G401.6 (cell line): ENCODE measurements around the gene OR2Z1.

Source experiments
- FAIRE-seq: peaks from 2 replicates; lab custom pipeline; 2012; peaks lifted over from hg19 to GRCh38; lab: Jason Lieb, UNC

OR2Z1 gene, protein sequence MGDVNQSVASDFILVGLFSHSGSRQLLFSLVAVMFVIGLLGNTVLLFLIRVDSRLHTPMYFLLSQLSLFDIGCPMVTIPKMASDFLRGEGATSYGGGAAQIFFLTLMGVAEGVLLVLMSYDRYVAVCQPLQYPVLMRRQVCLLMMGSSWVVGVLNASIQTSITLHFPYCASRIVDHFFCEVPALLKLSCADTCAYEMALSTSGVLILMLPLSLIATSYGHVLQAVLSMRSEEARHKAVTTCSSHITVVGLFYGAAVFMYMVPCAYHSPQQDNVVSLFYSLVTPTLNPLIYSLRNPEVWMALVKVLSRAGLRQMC

DNA sequence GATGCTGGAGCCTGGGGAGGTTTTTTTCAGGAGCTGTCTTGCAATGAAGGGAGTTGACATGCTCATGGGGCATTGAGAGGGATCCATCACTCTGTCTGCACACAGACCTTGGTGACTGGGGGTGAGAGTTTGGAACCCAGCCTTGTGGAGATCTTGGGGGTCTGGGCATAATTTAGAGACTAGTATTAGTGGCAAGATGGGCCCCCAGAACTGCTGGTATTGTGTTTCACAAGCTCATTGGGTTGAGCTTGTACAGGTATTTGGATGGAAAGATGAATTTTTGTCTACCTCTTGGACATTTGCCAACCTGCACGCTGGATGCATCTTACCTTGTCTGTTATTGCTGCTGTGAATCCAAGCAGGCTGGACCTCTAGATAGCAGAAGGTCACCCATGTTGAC lies at the start of gene OR2Z1:
TSS of gene OR2Z1 (plus strand) at position 301 of the 400 bp plus-strand sequence. CDS start 9,395 bp downstream, outside the sequence.
- no peak for FAIRE-seq

DNA sequence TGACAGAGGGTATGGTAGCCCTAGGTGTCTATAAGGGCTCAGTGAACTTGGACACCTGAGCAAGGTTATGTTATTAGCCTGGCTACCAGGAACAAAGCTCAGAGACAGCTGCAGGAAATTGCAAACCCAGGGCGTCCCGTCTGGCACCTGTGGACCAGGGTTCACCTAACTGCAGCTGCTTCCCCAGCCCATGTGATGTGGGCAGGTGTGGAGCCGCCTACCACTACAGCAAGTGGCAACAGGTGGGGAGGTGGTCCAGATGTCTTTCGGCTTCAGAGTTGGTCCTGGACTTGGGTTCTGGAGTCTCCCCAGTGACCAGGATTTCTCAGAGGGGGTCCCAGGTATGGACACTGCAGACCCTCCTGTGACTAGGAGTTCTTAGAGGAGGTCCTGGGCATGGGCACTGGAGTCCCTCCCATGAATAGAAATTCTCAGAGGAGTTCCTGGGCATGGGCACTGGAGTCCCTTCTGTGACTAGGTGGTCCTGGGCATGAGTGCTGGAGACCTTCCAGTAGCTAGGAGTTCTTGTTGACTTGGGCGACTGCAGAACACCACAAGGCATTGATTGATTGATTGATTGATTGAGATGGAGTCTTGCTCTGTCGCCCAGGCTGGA lies 48.0 kb upstream of the OR2Z1 start:
- no peak for FAIRE-seq

DNA sequence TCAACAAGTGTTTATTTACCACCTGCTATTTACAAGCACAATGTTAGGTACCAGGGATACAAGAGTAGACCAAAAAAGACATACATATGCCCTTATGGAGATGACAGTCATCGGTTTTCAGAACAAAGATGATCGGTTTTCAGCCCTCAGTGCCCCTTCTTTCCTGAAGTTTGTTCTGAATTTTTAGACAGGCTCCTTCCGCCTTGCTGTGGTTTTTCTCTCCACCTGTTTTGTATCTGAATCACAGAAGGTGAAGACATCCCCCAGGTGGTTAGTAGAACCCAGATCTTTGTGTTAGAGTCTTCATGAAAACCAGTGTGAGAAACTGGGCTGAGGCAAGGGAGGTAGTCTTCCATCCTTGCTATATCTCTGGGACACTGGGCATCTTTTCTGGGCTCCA lies 46.4 kb upstream of the OR2Z1 start:
- no peak for FAIRE-seq

DNA sequence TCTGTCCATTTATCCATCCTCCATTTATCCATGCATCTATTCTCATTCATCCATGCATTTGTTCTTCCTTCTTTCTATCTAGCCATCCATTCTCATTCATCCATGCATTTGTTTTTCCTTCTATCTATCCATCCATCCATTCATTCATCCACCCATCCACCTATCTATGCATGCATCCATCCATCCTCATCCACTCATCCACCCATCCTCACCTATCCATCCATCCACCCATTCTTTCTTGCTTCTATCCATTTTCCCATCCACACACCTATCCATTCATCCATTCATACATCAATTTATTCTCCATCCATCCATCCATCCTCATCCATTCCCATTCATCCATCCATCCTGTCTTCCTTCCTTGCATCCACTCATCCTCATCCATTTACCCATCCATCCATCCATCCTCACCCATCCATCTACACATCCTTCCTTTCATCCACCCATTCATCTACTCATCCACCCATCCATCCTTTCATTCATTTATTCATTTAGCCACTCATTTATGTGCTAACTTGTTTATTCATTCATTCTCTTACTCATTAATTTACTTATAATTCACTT lies 43.1 kb upstream of the OR2Z1 start:
- no peak for FAIRE-seq

DNA sequence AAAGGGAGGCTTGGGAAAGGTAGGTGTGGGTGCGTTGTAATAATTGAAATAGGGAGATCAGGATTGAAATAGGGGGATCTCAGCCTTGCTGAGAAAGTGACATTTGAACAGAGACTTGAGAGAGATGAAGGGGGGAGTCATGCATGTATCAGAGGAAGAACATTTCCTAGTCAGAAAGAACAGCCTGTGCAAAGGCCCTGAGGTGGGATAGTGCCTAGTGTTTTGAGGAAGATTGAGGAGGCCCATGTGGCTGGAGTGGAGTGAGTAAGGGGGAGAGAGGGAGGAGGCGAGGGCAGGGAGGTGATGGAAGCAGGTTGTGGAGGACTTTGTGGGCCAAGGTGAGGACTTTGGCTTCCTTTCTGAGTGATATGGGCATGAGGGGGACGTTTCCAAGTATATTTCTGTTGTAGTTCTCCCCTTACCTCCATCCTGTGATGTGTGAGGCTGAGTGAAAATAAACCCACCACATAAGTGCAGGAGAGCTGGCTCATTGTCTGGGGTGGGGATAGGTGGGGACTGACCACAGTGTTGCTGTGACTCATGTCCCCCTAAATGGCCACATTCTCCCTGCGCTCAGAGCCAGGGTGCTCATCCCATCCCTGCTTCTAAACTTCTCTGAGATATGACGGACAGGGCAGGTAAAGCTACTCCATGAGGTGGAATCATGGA lies 40.6 kb upstream of the OR2Z1 start:
- FAIRE-seq: no peak

DNA sequence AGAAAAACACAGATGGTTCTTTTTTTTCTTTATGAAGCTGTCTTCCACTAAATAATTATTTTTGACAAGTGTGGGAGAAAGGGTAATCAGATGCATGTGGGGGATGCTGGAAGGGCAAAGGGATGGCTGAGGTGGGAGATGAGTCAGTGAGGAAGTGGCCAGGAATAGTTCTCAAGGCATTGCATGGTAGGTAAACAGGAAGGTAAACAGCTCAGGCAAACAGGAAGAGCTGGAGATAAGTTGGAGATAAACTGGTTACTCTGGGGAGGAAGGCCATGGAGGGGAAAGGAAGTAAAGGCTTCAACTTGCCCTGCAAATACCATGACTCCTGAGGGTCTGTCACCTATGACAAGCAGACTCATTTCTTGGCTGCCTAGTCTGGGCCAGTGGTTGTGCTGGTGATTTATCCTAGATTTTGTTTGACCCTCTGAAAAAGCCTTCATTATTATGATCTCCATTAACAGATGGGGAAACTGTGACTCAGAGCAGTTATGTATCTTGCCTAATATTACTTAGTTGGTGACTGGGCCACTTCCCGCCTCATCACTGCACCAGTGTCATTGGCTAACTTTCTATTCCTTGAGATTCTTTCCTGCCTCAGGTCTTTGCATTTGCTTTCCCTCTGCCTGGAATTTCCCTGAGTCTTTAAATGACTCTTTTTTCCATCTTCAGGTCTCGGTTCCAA lies 39.9 kb upstream of the OR2Z1 start:
- no peak for FAIRE-seq

DNA sequence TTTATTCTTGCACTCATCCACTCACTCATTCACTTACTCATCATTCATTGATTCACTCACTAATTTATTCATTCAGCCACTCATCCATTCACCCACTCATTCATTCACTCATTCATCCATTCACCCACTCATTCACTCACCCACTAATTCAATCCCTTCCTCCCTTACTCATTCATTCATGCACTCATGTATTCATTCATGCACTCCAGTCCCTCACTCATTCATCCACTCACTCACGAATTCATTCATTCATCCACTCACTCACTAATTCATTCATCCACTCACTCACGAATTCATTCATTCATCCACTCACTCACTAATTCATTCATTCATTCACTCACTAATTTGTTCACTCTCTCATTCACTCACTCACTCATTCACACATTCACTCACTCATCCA lies 39.0 kb upstream of the OR2Z1 start:
- no peak for FAIRE-seq

DNA sequence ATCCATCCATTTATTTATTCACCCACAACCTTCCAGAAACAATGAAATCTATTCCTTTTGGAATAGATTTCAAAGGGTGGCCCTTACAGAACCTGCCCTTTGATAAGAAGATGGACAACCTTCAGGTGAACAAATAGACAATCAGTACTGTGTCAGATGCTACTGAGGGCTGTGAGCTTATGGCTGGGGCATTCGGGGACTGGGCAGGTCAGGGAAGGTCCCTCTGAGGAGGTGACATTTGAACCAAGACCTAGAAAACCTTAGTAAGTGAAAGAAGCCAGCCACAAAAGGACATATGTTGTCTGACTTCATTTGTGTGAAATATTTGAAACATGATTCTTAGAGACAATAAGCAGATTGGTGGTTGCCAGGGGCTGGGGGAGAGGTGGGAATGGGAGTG lies 38.5 kb upstream of the OR2Z1 start:
- no peak for FAIRE-seq

DNA sequence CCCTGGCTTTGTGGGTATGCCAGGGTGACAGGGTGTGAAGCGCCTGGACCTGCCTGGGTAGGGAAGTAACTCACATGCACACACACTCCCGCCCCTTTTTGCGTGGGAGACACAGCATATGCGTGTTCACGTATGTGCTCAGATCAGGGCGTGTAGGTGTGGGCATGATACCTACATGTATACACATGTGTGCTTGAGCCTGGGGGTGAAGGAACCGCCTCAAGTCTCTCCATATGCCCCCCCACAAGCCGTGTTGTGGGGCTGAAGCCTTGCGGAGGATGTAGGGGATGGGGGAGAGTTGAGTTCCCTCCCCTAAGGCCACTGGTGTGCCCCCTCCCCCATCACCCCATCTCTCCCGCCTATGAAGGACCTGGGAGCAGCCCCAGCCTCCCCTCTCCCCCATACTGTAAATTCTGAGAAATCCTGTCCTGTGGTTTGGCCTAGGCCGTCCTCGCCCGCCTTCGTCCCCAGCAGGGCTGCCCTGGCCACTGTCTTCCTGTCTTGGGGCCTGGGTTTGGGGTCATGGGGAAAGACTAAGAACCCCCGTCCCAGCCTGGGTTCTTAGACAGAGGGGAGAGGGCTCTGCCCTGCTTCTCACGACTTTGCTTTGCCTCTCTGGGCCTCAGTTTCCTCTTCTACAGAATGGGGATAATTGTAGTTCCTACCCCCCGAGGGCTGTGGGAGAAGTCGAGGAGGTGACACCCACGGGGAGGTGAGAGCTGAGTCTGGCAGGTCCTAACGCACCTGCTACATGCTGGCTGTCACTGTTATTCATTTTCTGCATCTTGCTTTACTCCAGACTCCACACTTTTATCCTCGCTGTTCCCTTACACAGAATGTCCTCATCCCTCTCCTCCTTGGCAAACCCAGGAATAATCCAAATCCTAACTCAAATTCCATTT lies 37.2 kb upstream of the OR2Z1 start:
- no peak for FAIRE-seq

DNA sequence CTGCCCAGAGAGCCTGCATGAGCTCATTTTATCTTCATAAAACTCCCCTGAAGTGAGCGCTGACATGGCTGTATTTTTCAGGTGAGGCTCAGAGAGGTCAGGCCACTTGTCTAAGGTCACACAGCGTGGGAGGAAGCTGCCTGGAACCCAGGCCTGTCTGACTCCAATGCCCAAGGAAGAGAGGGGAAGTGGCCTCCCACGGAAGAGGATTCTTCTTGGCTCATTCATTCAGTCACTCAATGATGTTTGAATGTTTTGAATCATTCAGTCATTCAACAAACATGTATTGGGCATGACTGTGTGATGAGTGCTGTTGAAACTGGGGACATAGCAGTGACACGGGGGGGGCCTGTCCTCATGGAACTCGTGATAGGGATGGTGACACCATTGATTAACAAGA lies 34.9 kb upstream of the OR2Z1 start:
- FAIRE-seq: no peak

DNA sequence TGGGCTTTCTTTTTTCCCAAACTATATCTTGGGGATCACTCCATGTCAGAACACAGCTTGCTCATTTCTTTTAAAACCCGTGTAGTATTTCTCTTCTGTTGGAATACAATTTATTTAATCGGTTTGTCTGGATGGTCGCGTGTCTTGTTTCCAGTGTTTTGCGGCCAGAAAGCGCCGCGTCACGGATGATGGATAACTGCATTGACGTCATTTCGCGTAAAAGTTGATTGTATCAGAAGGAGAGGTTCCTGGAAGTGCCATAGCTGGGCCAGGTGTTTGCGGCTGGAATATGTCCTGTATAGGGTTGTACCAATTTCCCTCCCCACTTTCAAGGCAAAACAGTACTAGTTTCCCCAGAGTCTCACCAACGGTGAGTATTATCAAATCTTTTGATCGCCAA lies 32.5 kb upstream of the OR2Z1 start:
- no peak for FAIRE-seq

DNA sequence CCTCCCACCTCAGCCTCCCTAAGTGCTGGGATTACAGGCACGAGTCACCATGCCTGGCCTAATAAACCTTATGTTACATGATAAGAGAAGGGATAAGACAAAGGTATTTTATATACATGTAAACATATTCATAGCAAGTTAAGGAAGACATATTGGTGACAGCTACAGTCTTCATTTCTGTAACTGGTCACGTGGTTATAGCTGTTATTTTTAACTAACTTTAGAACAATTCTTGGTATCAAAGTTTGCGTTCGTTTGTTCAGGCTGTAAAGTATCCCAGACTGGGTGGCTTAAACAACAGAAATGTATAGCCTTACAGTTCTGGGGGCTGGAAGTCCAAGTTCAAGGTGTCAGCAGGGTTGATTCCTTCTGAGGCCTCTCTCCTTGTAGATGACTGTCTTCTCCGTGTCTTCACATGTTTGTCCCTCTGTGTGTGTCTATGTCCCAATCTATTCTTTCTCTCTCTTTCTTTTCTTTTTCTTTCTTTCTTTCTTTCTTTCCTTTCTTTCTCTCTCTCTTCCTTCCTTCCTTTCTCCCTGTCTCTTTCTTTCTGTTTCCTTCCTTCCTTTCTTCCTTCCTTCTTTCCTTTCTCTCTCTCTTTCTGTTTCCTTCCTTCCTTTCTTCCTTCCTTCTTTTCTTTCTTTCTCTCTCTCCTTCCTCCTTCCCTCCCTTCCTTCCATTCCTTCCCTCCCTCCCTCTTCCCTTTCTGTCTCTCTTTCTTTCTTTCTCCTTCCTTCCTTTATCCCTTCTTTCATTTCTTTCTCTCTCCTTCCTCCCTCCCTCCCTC lies 30.5 kb upstream of the OR2Z1 start:
- no peak for FAIRE-seq

DNA sequence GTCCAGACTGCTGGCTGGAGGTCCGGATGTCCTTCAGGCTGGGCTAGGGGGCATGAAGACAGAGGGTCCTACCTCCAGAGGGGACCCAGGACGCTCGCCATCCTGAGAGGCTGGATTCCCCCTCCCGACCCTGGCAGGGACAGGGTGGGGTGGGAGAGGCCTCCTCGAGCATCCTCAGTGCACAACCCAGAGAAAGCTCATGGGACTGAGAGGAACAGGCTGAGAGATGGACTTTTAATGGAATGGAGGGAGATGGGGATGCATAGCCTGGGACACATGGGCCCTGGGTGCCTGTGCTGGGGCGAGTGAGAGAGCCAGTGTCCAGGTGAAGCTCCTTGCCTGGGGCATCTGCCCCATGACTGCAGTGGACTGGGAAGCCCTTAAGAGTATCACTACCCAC lies 25.9 kb upstream of the OR2Z1 start:
- FAIRE-seq: no peak

DNA sequence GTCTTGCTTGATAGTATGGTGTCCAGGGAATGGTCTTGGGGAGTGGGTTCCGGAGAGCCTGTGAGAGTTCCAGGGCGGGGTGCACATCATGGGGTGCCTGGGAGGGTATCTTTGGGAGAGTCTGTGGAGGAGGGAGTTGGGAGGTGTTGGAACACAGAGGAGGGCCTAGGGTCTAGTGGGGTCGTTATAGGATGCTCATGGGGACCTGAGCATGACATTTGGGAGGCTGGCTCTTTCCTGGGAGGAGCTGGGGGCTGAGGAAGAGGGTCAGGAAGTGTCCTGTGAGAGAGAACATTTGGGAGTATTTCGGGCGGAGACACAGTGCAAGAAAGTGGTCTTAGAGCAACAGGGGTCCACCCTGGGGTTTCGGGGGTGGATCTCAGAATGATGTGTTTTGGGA lies 25.5 kb upstream of the OR2Z1 start:
- no peak for FAIRE-seq

DNA sequence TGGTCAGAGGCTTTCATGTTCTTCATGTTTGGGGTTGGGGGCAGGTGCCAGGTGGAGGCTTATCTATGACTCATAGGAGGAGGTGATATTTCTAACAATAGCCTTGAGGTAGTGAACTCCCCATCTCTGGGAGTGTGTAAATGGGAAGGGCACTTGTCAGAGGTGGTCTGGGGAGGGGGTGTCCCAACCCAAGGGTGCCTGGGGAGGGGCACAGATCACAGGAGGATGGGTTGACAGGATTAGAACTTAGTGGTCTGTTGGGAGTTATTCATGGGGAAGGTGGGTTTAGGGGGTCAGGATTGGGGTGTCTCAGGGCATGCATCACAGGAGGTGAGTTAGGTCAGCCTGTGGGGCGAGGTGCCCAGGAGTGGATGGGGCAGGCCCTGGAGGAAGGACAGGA lies 24.4 kb upstream of the OR2Z1 start:
- no peak for FAIRE-seq

DNA sequence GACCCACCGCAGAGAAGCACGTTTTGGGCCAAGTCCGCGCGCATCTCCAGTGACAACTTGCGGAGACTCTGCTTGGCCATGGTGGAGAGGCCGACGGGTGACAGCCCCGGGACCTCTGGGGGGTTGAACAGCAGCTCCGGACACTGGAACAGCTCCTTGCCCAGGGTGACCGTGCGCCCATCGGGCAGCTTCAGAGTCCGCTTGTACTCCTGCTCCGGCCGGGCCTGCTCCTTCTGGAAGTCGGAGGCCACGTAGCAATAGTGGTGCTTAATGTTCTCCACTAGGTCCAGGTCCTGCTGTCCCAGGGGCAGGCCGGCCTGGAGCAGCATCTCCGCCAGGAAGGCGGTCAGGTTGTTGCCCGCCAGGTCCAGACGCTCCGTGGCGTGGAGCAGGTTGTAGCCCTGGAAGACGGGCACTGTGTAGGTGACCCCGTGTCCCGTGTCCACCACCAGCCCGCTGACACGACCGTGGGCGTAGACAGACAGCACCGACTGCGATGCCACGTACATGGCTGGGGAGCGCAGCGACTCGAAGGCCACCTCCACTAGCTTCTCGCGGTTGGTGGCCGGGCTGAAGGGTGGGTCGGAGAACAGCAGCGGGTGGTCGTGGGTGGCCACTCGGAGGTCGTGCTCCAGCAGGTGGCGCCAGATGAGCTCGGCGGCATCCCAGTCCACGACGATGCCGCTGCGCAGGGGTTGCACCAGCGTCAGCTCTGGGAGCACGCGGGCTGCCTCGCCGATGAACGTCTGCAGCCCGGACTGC lies 23.6 kb upstream of the OR2Z1 start:
- no peak for FAIRE-seq

DNA sequence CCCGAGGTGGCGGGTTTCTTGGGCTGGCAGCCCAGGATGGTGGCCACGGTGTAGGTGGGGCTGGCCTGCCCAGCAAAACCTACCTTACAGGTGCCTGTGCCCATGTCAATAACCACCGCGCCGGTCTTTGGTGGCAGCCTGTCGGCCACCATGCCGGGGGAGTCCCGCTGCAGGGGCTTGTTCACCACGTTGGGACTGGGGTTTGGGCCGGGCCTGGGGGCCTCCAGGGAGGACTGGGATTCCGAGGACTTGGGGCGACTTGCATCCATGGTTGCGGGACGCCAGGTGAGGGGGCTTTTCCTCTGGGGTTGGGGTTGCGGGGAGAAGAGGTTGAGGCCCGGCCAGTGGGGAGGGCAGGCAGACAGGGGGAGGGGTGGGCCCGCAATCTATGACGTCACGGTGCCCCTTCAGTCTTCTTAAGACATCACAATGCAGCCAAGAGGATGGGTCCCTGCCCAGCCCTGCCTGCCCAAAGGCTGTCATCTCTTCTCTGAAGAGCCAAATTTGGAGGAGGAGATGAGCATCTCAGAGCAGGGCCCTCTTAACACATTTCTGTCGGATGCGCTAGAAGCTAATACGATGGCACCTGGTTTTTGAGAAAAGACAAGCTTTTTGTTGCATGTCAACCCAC lies 22.9 kb upstream of the OR2Z1 start, which contains the start of gene ACTL9:
TSS of gene ACTL9 (minus strand) at position 363 of the 631 bp plus-strand sequence. CDS start at position 269, 94 bp downstream.
- FAIRE-seq: no peak

DNA sequence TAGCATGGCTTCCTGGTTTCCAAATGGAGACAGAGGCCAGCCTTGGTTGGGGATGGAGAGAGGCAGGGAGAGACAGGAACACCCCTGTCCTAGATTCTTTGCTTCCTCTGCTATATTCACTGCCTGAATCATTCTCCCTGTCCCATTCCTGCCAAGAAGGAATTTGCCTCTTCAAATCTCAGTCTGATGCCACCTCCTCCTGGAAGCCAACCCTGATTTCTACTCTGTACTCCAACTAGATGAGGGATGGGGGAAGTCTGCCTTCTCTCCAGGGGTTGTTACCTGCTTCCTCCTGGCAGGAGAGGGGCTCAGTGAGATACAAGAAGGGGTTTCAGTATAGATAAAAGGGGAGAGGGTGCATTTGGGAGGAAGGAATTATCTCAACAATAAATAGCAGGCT lies 21.5 kb upstream of the OR2Z1 start:
- FAIRE-seq: no peak

DNA sequence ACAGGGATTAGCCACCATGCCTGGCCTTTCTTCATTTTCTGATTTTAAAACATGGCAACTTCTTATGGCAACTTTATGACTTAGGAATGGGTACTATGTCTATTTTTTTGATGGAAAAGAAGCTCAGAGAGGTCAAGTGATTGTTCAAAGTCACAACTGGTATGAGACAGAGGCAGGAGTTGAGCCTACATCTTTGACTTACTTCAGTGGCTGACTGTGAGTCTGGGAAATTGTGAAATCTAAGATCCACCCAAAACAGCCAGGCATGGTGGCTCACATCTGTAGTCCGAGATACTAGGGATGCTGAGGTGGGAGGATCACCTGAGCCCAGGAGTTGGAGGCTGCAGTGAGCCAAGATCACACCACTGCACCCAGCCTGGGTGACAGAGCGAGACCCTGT lies 20.5 kb upstream of the OR2Z1 start:
- FAIRE-seq: no peak

DNA sequence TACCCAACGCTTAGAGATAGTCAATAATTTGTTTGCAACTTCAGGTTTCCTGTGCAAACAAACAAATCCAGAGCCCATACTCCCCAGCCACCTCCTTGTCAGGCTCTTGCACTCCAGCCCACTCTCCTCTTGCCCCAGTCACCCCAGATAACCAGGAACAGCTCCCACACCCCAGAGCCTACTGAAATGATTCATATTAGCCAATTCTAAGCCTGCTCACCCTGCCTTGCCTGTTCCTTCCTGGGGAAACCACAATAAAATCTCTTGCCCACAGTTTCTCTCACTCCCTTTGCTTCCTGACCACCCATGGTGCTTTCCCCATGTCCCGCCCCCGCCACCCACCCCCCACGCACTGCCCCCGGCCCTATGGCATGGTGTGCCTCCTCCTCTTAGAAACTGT lies 19.1 kb upstream of the OR2Z1 start:
- no peak for FAIRE-seq
